Heart left ventricle (tissue), 16 donors: Measurements from ENCODE around the gene BACH2. TPM values are rescaled to one million over a fixed set of nuclear protein-coding genes. Genes with fewer than 3 reads are reported as not detected.

ENCODE experiments used
- ATAC-seq, 4 donors: fragments of 200-7000 bp; cut with Tn5 transposase; one replicate each; pipeline ENCODE4 v1.9.1; 2020 to 2022; ENCODE audit warnings: moderate library complexity in 4 of 4, mild to moderate bottlenecking in 3 of 4, moderate number of reproducible peaks in 1 of 4
- DNase-seq, 5 donors: peaks; one replicate each; pipeline ENCODE4 v3.0.0-alpha.2; 2020
- H3K27ac ChIP-seq, 12 donors: fragments of 200-600 bp; sonication (generic) in 4 of 12; one replicate each; pipeline versions ENCODE4 v1.5.0 to v1.8.0; 2016 to 2022; ENCODE audit warnings: mild to moderate bottlenecking in 2 of 12
- H3K27me3 ChIP-seq, 9 donors: fragments of 200-600 bp; sonication (generic) in 2 of 9; one replicate each; pipeline versions ENCODE4 v1.5.1 to v1.8.0; 2016 to 2022; ENCODE audit warnings: mild to moderate bottlenecking in 3 of 9
- H3K36me3 ChIP-seq, 9 donors: fragments of 200-600 bp; sonication (generic) in 2 of 9; one replicate each; pipeline versions ENCODE4 v1.5.0 to v1.8.0; 2018 to 2022; ENCODE audit warnings: mild to moderate bottlenecking in 2 of 9
- H3K4me1 ChIP-seq, 12 donors: fragments of 200-600 bp; sonication (generic) in 4 of 12; one replicate each; pipeline versions ENCODE4 v1.5.0 to v1.8.0; 2016 to 2022; ENCODE audit warnings: mild to moderate bottlenecking in 3 of 12
- H3K4me3 ChIP-seq, 12 donors: fragments of 200-600 bp; sonication (generic) in 4 of 12; one replicate each; pipeline versions ENCODE4 v1.5.0 to v1.8.0; 2017 to 2022; ENCODE audit warnings: mild to moderate bottlenecking in 9 of 12, moderate library complexity in 4 of 12
- H3K9me3 ChIP-seq, 12 donors: fragments of 200-600 bp; sonication (generic) in 4 of 12; one replicate each; pipeline versions ENCODE4 v1.5.0 to v1.8.0; 2016 to 2022; ENCODE audit warnings: mild to moderate bottlenecking in 1 of 12
- CTCF ChIP-seq, 12 donors: fragments of 200-600 bp; sonication (generic) in 4 of 12; IDR thresholded peaks; one replicate each; pipeline versions ENCODE4 v1.5.0 to v1.8.0; 2018 to 2022; ENCODE audit warnings: antibody characterized with exemption in 12 of 12, mild to moderate bottlenecking in 5 of 12
- POLR2A ChIP-seq, 2 donors: fragments of 450-650 bp; IDR thresholded peaks; one replicate each; pipeline ENCODE4 v1.6.1; 2017; ENCODE audit warnings: antibody characterized with exemption in 2 of 2, mild to moderate bottlenecking in 2 of 2, moderate library complexity in 2 of 2
- WGBS, 4 donors: extraction: QIAGEN DNeasy Blood & Tissue Kit in 2 of 4; methylation state at CpG; one replicate each; pipeline versions ENCODE4 v1.1.5 to v1.1.7; 2013 to 2018; 5-methylcytosine and 5-hydroxymethylcytosine counted together
- intact Hi-C, 10 donors: fragments of 100-400 bp; cut with DNase I; formaldehyde crosslinking; loops; one replicate each; pipeline versions ENCODE4 v1.11.1 to v1.14.2; 2022
- polyA plus RNA-seq, 2 donors: library from polyadenylated mRNA; stranded (reverse); fragments of 200-250 nt; gene quantifications; one replicate each; pipeline ENCODE4 v1.2.3, GENCODE V29; 2013
- total RNA-seq, 9 donors: library from RNA; depleted of rRNA in 2 of 9; stranded (reverse); fragments of >200 nt in 2 of 9; fragmentation: NEBNext Ultra II Directional in 3 of 9; extraction: Animal tissue kit (Norgen Biotek cat#: 25700) in 3 of 9; gene quantifications; one replicate each; pipeline versions ENCODE4 v1.1.0 to v1.2.4, GENCODE V29; 2016 to 2023
- donor health status: ischemic (EF 13 %, LVEDD 7.1; RV severe dilation, severe dysfunction).
- donor health status: healthy with polysubstance abuse.
- donor health status: DM: no; HTN: yes; CAD: no.
- donor health status: DM: no; HTN: no; CAD: no.
- donor health status: ischemic (EF 25% LVEDD 6.9; RV normal size, moderate dysfunction).
- donor health status: ischemic (EF 25% LVEDD 5.7; RV mildly dilated, moderate dysfunction).
- donor health status: healthy.
- donor health status: DM: yes; HTN: yes; CAD: no.
- donor health status: ischemic (EF 35%, LVEDD 5.7; RV mildly dilated, moderate dysfunction).
- donor health status: nonischemic (EF 11% LVEDD 7.7; RV severe dilation, severe dysfunction).
- donor health status: DM: yes; HTN: yes; CAD: no.
- donor health status: PGD.
- donor health status: ischemic (EF 29% LVEDD 5.4; RV normal size, mild dysfunction).
- donor health status: nonischemic (EF 23%, LVEDD 6.1; RV moderate dilation, normal function).

Gene BACH2
- total and polyA plus RNA-seq, 11 donors, result 0.23 to 8.4 (median 1.5) TPM

GRCh38 chr6:90319044-90319443, 22.4 kb upstream of the BACH2 start:
- 77 to 84% (median 78%) methylated on average over 1 of the region's 1 CpG for WGBS, 4 donors
- DNase-seq (no peak), ATAC-seq (no peak)
- no peaks in the 10 kb centered on the region for H3K9me3 ChIP-seq
- H3K4me3 ChIP-seq, result no peak overlapping the region
- H3K27me3 ChIP-seq, result no peaks in the 10 kb centered on the region
- H3K4me1 ChIP-seq, result no peaks in the 10 kb centered on the region
- H3K27ac ChIP-seq, result no peak overlapping the region
- TF ChIP-seq POLR2A (IDR thresholded peaks at IDR 0.05) (no peak), CTCF (IDR thresholded peaks at IDR 0.05) (no peak)
- H3K36me3 ChIP-seq, result no peaks in the 10 kb centered on the region
- intact Hi-C loops, result no loop called here

DNA sequence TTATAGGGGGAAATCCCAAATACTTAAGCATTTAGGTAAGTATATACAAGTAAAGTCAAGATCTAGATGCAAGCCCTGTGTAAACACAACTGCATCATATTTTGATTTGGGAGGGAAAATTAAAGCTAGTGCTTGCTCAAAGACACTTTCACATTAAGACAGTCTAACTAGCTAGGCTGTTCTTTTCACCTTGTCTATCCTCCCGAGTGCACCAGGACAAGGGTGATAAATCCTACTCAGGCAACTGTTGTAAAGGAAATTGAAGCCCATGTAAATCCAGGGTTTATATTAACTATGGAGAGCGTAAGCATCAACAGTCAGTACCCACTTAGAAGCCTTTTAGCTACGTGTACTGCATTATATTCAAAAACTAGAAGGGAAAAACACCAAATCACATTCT, 19.3 kb upstream of the BACH2 start:
- 83 to 88% (median 85%) methylated on average over 3 of the region's 3 CpGs for WGBS, 4 donors
- intact Hi-C loops, result no loop called here
- no peaks in the 10 kb centered on the region for H3K4me1 ChIP-seq

DNA sequence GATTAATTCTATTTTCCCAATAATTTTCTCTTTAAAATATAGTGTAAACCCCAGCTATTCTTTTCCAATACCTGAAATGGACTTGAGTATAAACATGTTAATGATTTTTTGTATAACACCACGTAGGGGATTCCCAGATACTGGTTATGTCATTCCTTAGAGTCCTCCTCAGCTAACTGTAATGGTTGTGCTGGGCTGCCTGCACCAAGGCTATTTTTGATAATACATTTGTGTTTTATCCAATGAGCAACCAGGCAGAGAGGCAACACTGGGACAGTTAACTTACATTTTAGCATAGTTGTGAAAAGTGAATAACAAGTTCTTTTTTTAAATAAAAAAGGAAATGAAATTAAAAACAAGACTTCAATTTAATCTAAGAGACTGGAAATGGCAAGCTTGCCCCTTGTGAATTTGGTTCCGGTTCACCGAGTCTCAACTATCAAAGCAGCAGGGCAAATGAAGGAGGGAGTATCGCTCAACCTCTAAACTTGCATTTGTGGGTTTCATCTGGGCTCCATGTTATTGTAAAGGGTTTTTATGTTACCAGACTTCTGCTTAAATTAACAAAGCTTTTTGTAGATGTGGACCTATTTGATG, 18.8 kb upstream of the BACH2 start:
- intact Hi-C loops, result no loop called here
- no peaks in the 10 kb centered on the region for H3K36me3 ChIP-seq
- no peaks in the 10 kb centered on the region for H3K9me3 ChIP-seq
- no peak overlapping the region for H3K4me3 ChIP-seq
- H3K4me1 ChIP-seq, result no peaks in the 10 kb centered on the region
- no peak for ATAC-seq
- no peak overlapping the region for H3K27ac ChIP-seq
- DNase-seq, result no peak
- TF ChIP-seq POLR2A (IDR thresholded peaks at IDR 0.05) (no peak), CTCF (IDR thresholded peaks at IDR 0.05) (no peak)
- H3K27me3 ChIP-seq, result no peaks in the 10 kb centered on the region
- WGBS, 4 donors, result 83 to 92% (median 85%) methylated on average over 4 of the region's 4 CpGs

More for the DNA sequence above, 19.3 kb upstream of the BACH2 start:
- Histone ChIP-seq H3K4me3 (no peak overlapping the region), H3K9me3 (no peaks in the 10 kb centered on the region), H3K27ac (no peak overlapping the region), H3K36me3 (no peaks in the 10 kb centered on the region), H3K27me3 (no peaks in the 10 kb centered on the region)
- DNase-seq, result no peak
- TF ChIP-seq CTCF (IDR thresholded peaks at IDR 0.05) (no peak), POLR2A (IDR thresholded peaks at IDR 0.05) (no peak)
- ATAC-seq, result no peak

GRCh38 chr6:90314514-90314913, 17.9 kb upstream of the BACH2 start:
- Histone ChIP-seq H3K9me3 (no peaks in the 10 kb centered on the region), H3K27me3 (no peaks in the 10 kb centered on the region), H3K4me1 (no peaks in the 10 kb centered on the region), H3K36me3 (no peaks in the 10 kb centered on the region), H3K27ac (no peak overlapping the region), H3K4me3 (no peak overlapping the region)
- 89 to 93% (median 92%) methylated on average over 4 of the region's 4 CpGs for WGBS, 4 donors
- intact Hi-C loops, result no loop called here
- DNase-seq (no peak), ATAC-seq (no peak)
- no peak for TF ChIP-seq POLR2A (IDR thresholded peaks at IDR 0.05)
- no peak for TF ChIP-seq CTCF (IDR thresholded peaks at IDR 0.05)
